ENCODE measurements around the gene CNTN2.

CNTN2 gene

GRCh38 chr1:205042911-205043806 lies at the start of gene CNTN2:
Gene CNTN2, plus strand, starts transcription at chr1:205043212. Its CDS starts 9,974 bp downstream, at chr1:205053186.
- no peak within 1 kb of the TSS for H3K27ac ChIP-seq
- no peak for TF ChIP-seq CTCF (conservative IDR thresholded peaks at IDR 0.05)

- no peak for TF ChIP-seq CTCF (conservative IDR thresholded peaks at IDR 0.05)
- H3K27ac ChIP-seq: no peak overlapping the region
Observed at GRCh38 chr1:204994086-204994862, 48.7 kb upstream of the CNTN2 start.

GRCh38 chr1:204996981-204997380 lies 46.0 kb upstream of the CNTN2 start:
- H3K27ac ChIP-seq: no peak overlapping the region
- TF ChIP-seq CTCF (conservative IDR thresholded peaks at IDR 0.05): no peak

- no peak overlapping the region for H3K27ac ChIP-seq
- no peak for TF ChIP-seq CTCF (conservative IDR thresholded peaks at IDR 0.05)
Observed at GRCh38 chr1:204997591-204998355, 45.2 kb upstream of the CNTN2 start.

- no peak overlapping the region for H3K27ac ChIP-seq
- TF ChIP-seq CTCF (conservative IDR thresholded peaks at IDR 0.05): no peak
Observed at GRCh38 chr1:205001162-205001561, 41.9 kb upstream of the CNTN2 start.

- no peak for TF ChIP-seq CTCF (conservative IDR thresholded peaks at IDR 0.05)
- H3K27ac ChIP-seq: peak overlapping the region; percentile 67
Observed at GRCh38 chr1:205002705-205003104, 40.3 kb upstream of the CNTN2 start.

Data from VCaP (cell line).